NCI-H226 (cell line): ENCODE results near the gene GLRX5.

Experiments used
- DNase-seq: peaks from one replicate; pipeline ENCODE4 v3.0.0-alpha.2; 2015

GLRX5 gene

DNA sequence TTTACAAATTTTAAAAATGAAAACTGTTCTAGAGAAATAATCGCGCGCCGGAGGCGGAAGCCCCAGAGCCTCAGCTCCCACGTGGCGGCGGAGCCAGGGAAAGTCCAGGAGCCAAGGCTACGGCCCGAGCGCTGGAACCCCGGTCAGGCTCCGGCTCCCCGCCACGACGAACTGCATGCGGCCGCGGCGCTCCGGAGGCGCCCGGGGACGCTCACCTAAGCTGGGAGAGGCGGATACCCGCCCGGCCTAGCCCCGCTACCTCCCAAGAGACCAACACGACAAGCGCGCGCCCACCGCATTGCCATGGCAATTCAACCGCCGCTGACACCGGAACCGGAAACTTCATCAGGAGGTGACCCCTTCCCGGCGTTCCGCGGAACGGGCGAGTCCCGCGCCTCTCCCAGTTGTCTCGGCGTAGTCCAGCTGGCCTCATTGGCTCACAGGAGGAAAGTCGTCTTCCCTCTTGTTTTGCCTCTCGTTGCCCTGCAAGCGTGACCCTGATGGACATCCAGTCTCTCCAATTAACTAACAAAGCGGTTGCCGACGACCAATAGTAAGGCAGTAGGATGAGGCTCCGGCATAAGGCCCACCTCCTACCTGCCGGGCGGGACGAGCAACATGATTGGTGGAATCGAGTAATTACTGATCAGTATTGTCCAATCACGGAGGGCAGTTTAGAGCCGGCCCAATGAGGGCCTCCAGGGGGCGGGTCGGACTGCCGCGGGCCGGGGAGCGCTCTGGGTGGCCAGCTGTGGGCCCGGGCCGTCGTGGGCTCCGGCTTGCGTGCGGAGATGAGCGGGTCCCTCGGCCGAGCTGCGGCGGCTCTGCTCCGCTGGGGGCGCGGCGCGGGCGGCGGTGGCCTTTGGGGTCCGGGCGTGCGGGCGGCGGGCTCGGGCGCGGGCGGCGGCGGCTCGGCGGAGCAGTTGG, at the start of gene GLRX5:
Gene GLRX5, plus strand, starts transcription at position 752 of the 927 bp plus-strand sequence. Its CDS starts 40 bp downstream, at position 792.
- DNase-seq, result peak; percentile 99

DNA sequence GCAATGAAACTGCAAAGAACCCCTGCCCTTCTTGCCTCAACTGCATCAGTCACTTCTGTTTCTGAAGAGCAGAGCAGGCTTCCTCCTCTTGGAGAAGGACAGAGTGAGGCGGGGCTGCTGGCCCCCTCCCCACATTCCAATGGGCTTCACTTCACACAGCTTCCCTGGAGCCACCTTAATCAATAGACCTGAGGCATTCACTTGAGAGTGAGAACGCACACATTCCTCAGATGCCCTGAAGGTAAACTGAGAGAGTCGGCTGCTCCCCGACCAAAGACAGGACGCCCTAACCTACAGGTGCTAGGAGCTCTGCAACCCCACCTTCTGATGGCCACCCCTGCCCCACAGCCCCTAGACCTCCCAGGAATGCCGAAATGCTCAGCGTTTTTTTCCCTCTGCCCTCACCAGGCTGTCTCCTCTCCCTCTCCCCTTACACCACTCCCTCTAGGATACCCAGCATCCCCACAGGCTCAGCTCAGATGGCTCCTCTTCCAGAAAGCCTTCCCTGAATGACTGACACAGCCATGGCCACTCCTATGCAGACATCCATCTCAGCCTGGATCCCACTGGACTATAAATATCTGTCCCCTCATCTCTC, 49.5 kb upstream of the GLRX5 start:
- DNase-seq, result no peak

DNA sequence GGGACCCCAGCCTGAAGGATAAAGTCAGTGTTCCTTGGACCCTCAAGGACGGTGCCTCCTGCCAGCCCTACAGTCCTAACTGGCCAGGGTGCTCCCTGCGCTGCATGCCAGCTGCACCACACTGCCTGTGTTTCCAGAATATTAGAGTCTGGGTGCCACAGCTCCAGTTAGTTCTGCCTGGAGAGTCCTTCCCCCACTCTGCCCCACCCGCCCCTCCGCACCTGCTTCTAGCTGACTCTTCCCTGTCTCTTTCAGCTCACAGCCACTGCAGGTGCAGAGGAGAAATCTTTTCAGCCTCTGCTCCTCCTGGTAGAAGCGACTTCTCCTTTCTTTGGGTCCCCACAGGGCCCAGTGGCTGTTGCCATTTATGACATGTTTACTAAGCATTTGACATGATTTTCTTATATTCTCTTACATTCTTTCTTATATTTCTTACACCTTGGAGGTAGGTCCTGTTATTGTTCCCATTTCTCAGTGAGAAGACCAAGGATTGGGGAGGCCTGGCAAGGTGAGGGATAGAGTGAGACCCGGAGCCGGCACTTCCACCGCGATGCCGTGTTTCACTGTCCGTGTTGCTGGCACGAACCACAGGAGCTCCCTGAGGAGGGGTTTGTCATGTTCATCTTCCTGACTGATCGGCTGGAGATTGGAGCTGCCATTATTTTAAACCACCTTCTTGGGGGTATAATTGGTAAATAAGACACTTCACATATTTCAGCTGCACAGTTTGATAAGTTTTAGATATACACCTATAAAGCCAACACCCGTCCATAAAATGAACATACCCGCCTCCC, 47.8 kb upstream of the GLRX5 start:
- no peak for DNase-seq

GRCh38 chr14:95487669-95488084, 47.2 kb upstream of the GLRX5 start:
- no peak for DNase-seq

- DNase-seq, result no peak
These were observed 46.3 kb upstream of the GLRX5 start for GRCh38 chr14:95488376-95489213.

DNA sequence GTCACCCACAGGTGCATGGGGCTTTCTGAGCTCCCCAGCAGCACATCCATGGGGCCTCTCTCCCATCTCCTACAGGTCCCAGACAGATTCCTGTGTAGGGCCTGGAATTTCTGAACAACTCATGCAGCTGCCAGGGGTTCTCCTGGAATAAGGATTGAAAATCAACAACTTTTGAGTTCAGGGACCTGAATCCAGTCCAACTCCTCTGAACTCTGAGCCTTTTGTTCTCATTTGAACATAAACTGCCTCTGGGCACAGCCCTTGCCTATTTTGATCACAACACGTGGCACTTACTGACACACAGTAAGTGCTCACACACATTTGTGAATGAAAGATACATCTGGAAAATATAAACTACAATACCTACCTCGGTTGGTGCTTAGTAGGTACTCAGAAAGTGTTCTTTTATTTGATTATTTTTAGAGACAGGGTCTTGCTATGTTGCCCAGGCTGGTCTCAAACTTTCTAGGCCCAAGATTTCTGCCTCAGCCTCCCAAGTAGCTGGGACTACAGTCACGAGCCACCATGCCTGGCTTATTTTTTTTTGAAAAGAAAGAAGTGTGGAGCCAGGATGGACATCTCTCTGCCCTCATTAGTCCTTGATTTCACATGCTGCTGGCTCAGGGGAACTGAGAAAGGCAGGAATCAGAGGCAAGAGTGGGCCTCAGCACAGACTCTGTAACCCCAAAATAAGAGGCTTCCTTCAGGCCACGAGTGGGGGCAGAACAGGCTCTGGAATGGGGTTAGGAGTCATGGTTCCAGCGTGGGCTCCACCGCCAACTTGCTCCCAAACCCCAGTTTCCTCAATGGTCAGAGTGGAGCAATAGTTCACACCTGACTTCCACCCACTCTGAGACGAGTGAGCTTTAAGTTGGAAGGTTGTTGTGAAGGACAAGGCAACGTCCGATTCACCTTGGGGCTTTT, 45.4 kb upstream of the GLRX5 start:
- DNase-seq, result no peak

DNA sequence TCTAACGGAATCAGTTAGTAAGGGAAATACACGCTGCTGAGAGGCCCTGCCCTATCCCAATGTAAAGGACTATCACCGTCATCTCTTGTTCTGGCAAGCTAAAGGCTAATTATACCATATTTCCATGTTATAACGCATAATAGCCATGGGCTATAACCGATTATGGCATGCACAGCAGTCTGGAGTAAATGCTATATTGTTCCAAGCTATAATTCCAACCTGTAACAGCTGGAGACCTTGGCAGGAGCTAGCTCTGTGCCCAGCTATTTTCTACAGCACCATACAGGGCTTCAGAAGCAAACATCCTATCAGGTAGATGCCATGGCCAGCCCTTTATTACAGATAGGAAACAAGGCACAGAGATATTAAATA, 44.7 kb upstream of the GLRX5 start:
- no peak for DNase-seq

DNA sequence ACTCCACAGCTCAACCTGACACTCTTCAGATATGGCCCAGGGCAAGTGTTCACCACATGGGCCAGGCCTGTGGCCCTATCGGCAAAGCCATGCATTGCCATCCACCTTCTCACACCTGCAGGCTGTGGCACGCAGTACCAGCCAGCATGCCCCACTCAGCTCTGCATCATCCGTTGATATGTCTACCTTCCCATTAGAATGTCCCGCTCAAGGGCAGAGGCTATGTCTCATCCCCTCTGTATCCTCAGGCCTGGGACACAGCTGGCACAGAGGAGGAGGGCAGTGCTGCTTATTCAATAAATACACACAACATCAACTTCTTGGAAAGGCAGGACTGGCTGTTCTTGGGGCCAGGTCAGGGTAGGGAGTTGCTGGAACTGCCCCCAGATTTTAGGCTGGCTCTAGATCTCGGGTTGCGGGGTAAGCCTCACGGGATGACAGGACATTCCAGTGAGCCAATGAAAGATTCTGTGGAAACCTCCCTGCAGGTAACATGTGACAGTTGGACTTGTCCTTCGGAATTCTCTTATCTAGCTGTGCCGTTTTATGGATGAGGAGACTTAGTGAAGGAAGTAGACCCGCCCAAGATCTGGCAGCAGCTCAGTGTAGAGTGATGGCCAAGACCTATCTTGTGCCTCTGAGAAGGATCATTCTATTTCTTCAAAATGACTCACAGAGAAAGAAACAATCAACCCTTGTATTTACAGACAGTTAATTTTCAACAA, 44.0 kb upstream of the GLRX5 start:
- DNase-seq, result no peak

- DNase-seq, result no peak
These were observed 42.8 kb upstream of the GLRX5 start for GRCh38 chr14:95491936-95492608.

DNA sequence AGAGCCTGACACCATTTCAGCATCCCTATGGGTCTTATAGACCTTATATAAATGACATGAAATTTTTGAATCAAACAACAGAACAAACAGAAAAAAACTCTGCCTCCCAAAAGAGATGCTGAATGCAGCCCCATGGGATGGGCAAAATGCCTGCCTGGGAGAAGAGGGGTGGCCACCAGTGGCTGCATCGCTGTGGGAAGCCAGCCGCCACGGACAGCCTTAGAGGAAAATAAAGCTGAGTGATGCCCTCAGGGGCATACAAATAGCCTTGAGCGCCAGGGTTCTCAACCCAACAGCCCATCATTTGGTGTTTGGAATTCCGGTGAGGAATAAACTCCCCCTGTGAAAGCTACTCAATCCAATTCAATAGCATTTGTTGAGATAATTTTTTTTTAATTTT, 41.3 kb upstream of the GLRX5 start:
- no peak for DNase-seq

DNA sequence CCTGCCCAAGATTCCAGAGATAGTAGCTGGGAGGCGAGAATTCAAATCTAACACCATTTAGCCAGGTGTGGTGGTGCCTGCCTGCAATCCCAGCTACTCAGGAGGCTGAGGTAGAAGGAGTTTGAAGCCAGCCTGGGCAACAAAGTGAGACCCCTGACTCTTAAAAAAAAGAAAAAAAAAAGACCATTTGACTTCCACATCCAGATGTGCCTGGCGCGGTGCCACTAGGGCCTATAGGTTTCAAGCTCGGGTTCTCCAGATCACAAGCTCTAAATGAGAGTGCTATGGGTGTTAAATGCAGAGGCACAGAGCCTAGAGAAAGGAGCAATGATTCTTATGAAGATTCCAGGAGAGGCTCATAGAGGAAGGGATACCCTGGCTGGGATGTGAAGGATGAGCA, 40.9 kb upstream of the GLRX5 start:
- no peak for DNase-seq

DNA sequence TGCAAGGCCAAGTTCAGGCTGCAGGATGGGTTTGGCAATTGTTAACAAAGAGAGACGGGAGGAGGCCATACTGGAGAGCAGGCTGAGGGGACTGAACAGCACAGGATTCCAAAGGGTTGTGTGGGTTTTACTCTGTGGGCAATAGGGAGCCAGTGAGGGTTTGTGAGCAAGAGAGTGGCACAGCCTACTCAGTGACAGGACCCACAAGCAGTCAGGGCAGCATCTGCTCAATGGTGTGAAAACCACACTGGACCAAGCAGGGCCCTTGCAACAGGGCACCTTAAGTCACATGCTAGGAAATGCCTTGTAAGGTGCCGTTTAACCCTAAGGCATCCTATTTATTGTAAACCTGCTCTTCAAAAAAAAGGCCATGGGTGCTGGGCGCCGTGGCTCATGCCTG, 40.4 kb upstream of the GLRX5 start:
- DNase-seq, result no peak

DNA sequence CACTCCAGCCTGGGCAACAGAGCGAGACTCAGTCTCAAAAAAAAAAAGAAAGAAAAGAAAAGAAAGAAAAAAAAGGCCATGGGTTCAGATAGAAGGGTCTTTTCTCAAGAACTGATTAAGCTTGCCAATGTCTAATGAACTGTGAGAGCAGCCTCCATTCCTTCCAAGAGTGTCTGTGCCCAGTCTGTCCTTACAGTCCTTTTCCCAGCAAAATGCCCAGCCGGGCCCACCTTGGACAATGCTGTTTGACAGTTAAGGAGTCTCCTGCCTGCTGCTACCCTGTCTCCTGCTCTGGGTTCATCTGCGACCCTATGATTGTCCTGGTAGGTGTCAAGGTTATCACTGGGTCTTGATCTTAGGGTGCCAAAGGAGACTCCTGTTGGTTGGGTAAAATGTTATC, 39.8 kb upstream of the GLRX5 start:
- no peak for DNase-seq

GRCh38 chr14:95495538-95496025, 39.3 kb upstream of the GLRX5 start:
- no peak for DNase-seq

DNA sequence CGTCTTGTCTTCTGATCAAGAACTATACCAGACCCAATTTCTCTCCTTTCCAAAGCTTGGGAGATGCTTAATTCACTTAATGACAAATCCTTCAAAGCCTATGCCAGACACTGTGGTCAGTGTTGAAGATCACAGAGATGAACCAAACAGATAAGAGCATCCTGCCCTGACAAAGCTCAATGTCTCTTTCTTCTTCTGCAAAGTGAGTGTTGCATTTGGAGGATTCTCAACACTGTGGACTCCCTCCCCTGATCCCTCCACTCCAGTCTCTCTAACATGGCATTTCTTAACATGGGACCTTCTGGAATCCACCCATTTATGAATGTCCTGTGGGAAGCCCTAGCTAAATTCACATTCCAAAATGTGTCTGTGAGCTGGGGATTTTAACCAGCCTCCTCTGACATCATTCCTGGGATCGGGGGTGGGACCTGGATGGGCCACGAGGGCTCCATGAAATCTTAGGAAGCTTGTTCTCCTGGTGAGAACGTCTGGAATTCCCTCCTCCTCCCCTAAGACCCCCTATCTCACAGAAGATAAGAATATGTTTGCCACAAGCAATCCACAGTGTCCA, 38.7 kb upstream of the GLRX5 start:
- no peak for DNase-seq

DNA sequence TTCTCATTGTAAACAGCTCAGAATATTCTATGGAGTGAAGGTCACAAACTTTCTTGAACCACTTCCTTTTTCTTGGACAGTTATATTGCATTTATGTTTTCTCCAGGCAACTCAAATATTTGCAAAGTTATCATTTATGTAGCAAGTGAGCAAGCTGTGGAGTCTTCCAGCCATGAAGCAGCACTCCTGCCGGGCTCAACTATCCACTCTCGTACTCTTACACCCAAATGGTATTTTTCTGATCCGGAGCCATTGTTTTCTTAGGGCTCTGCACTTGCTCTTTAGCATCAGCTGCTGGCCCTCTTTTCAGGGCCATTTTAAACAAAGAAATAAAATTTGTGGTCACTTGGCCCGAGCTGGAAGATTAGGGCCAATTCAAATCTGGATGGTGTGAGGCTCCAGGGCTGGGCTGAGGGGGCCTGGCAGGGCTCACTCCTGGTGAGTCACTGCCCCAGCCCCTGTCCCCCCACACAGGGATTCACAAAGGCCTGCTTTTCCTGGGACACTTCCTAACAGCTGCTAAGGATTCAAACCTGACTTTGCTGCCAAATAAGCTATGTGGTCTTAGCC, 38.1 kb upstream of the GLRX5 start:
- no peak for DNase-seq

DNA sequence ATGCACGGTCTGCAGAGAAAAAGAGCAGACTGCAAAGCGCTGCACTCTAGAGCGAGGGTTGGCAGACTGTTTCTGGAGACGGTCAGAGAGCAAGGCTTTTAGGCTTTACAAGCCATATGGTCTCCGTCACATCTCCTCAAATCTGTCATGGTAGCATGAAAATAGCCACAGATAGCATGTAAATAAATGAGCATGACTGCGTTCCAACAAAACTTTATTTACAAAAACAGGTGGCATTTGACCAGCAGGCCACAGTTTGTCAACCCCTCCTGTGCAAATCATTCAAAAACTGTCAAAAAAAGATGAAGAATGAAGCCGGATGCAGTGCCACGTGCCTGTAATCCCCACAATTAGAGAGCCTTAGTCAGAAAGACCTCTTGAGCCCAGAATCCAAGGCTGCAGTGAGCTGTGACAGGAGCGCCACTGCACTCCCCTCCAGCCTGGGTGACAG, 37.3 kb upstream of the GLRX5 start:
- DNase-seq, result no peak

DNA sequence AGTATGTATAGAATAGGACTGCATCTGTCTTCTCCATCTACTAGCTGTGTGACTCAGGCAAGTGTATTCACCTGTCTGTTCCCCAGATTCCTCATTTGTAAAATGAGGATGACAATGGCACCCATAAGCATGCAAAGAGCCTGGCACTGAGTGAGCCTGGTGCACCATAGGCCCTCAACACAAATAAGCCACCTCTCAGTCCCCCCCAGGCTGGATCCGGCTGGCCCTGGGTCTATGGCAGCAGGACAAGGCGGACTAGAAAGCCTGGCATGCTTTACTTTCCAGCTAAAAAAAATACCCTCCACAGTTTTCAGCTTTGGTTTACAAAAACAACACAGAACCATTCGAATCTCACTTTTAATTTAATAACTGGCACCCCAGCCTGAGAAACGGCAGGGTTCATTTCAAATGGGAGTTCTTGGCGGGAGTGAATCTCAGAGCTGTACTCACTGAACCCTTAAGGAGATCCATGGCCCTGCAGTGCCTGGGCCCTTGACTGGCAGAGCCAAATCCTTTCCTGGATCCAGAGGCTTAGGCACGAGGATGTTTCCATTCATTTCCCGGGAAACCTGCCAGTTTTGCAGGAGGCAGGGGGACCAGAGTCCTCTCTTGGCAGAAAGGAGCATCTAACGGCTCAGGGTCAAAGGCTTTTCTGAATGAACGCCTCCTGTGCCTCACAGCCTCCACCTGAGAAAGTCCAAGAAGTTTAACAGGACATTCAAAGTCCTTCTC, 36.1 kb upstream of the GLRX5 start:
- DNase-seq, result no peak

GRCh38 chr14:95499354-95499750, 35.5 kb upstream of the GLRX5 start:
- DNase-seq, result no peak
